Caco-2 (cell line): ENCODE data around the gene TMEM42. TPM values are rescaled to one million over a fixed set of nuclear protein-coding genes. Genes with fewer than 3 reads are reported as not detected.

Source experiments
- BruUV-seq: library from RNA; stranded (reverse); fragments of 400-500 nt; replicated peaks from 2 replicates; lab custom pipeline; 2021; lab: Mats Ljungman, UMichigan
- CTCF ChIA-PET: fragments of 300-600 bp; sonication (Branson Sonifier 250); formaldehyde crosslinking; loops from one replicate; lab custom pipeline; 2022; ENCODE audit warnings: antibody characterized with exemption; lab: Charles Lee
- POLR2A ChIA-PET: fragments of 300-600 bp; sonication (Branson Sonifier 250); formaldehyde crosslinking; loops from one replicate; lab custom pipeline; 2022; ENCODE audit warnings: antibody characterized with exemption; lab: Charles Lee
- DNase-seq, 2 experiments: peaks; one replicate each; pipeline versions ENCODE4 v3.0.0 to v3.0.0-alpha.2; 2020 to 2022
- H3K27me3 ChIP-seq: replicated peaks from 2 replicates; pipeline ENCODE4 v1.6.0; 2011; ENCODE audit warnings: low read length; ENCODE audit not compliant: control insufficient read depth, insufficient read depth
- H3K36me3 ChIP-seq: 2 replicates; pipeline ENCODE4 v1.5.1; 2011; ENCODE audit warnings: low read length; ENCODE audit not compliant: control insufficient read depth, insufficient read depth
- H3K4me1 ChIP-seq: fragments of 250-450 bp; sonication (Bioruptor Pico); 2 replicates; pipeline ENCODE4 v1.5.1; 2020; ENCODE audit warnings: mild to moderate bottlenecking
- H3K4me3 ChIP-seq: 2 replicates; pipeline ENCODE4 v1.5.1; 2011; ENCODE audit warnings: low read depth, mild to moderate bottlenecking, control low read depth, low read length
- H3K9me3 ChIP-seq: fragments of 250-450 bp; sonication (Bioruptor Pico); 2 replicates; pipeline ENCODE4 v1.5.1; 2020; ENCODE audit warnings: mild to moderate bottlenecking, moderate library complexity
- H3K27ac Mint-ChIP-seq: one replicate; pipeline ENCODE4 v1.8.0; 2022; ENCODE audit warnings: mixed read lengths; ENCODE audit not compliant: unreplicated experiment
- H3K27me3 Mint-ChIP-seq: one replicate; pipeline ENCODE4 v1.8.0; 2022; ENCODE audit warnings: mixed read lengths; ENCODE audit not compliant: insufficient read depth, unreplicated experiment
- H3K36me3 Mint-ChIP-seq: one replicate; pipeline ENCODE4 v1.8.0; 2022; ENCODE audit warnings: mild to moderate bottlenecking, mixed read lengths; ENCODE audit not compliant: insufficient read depth, unreplicated experiment
- H3K4me1 Mint-ChIP-seq: one replicate; pipeline ENCODE4 v1.8.0; 2022; ENCODE audit warnings: low read depth, mixed read lengths; ENCODE audit not compliant: unreplicated experiment
- H3K4me3 Mint-ChIP-seq: one replicate; pipeline ENCODE4 v1.8.0; 2022; ENCODE audit warnings: mild to moderate bottlenecking, moderate library complexity, mixed read lengths; ENCODE audit not compliant: unreplicated experiment
- H3K9me3 Mint-ChIP-seq: one replicate; pipeline ENCODE4 v1.8.0; 2022; ENCODE audit warnings: mixed read lengths; ENCODE audit not compliant: unreplicated experiment
- CTCF ChIP-seq, 2 experiments: fragments of 200-600 bp in 1 of 2; IDR thresholded peaks; 1 replicate in 1 of 2; 2 replicates in 1 of 2; pipeline versions ENCODE4 v1.5.1 to v1.8.0; 2011 to 2022; ENCODE audit warnings: antibody characterized with exemption in 1 of 2, control low read depth in 1 of 2, inconsistent platforms in 1 of 2, low read depth in 1 of 2, low read length in 1 of 2, mild to moderate bottlenecking in 1 of 2, moderate library complexity in 1 of 2; ENCODE audit not compliant: insufficient read depth in 1 of 2, severe bottlenecking in 1 of 2, unreplicated experiment in 1 of 2
- intact Hi-C: fragments of 100-400 bp; cut with micrococcal nuclease; formaldehyde crosslinking; loops from one replicate; pipeline ENCODE4 v1.10.0; 2022; ENCODE audit not compliant: unreplicated experiment
- total RNA-seq: library from RNA; stranded (reverse); gene quantifications from 2 replicates; pipeline ENCODE4 v1.2.3, GENCODE V29; 2022

TMEM42 gene
- total RNA-seq, 1 experiment from 2014 or later = 8.8 TPM

DNA sequence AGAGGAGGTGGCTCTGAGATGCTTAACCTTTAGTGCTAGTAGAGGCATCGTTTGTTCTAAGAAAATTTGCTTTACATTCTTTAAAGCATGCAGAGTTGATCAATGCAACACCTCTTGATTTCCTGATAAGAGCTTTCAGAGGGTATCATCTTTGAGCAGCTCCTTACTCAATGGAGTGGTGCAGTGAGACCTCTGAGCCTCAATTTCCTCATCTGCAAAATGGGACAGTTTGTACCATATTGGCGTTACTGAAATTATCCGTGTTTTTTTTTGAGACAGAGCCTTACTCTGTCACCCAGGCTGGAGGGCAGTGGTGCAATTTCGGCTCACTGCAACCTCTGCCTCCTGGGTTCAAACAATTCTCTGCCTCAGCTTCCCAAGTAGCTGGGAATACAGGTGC lies 1.6 kb upstream of the TMEM42 start:
- peaks cover 16% of the 10 kb centered on the region for H3K36me3 Mint-ChIP-seq
- ChIA-PET CTCF (no interaction called here), POLR2A (no interaction called here)
- no peak for DNase-seq
- intact Hi-C loops = no loop called here
- no peak overlapping the region for H3K4me3 Mint-ChIP-seq
- Histone ChIP-seq H3K36me3 (0 out of 2 replicates have a peak, but pooled peaks cover 2% of the 10 kb centered on the region), H3K27me3 (no peaks in the 10 kb centered on the region), H3K9me3 (no peaks in the 10 kb centered on the region), H3K4me3 (no peak overlapping the region), H3K4me1 (no peaks in the 10 kb centered on the region)
- no TSS peak for BruUV-seq
- no peaks in the 10 kb centered on the region for H3K27me3 Mint-ChIP-seq
- no peak for TF ChIP-seq CTCF (IDR thresholded peaks at IDR 0.05; ENCODE audit: insufficient read depth in 1 of 2, low read depth in 1 of 2, low read length in 1 of 2, severe bottlenecking in 1 of 2, unreplicated experiment in 1 of 2)
- H3K9me3 Mint-ChIP-seq = no peaks in the 10 kb centered on the region
- no peaks in the 10 kb centered on the region for H3K4me1 Mint-ChIP-seq
- no peak overlapping the region for H3K27ac Mint-ChIP-seq

GRCh38 chr3:44862226-44862637 lies 520 bp downstream of the TMEM42 start:
- no TSS peak for BruUV-seq
- H3K4me3 Mint-ChIP-seq = peak overlapping the region; percentile 88
- peaks cover 16% of the 10 kb centered on the region for H3K36me3 Mint-ChIP-seq
- CTCF ChIA-PET = no interaction called here
- peak overlapping the region; percentile 93 for H3K27ac Mint-ChIP-seq
- H3K36me3 ChIP-seq = 0 out of 2 replicates have a peak, but pooled peaks cover 2% of the 10 kb centered on the region
- no peak for TF ChIP-seq CTCF (IDR thresholded peaks at IDR 0.05; ENCODE audit: insufficient read depth in 1 of 2, low read depth in 1 of 2, low read length in 1 of 2, severe bottlenecking in 1 of 2, unreplicated experiment in 1 of 2)
- no peaks in the 10 kb centered on the region for H3K27me3 ChIP-seq
- H3K4me1 ChIP-seq = no peaks in the 10 kb centered on the region
- no peaks in the 10 kb centered on the region for H3K9me3 ChIP-seq
- H3K27me3 Mint-ChIP-seq = no peaks in the 10 kb centered on the region
- peak overlapping the region; percentile 90 for H3K4me3 ChIP-seq
- DNase-seq = no peak
- intact Hi-C loops = no loop called here
- POLR2A ChIA-PET = interaction anchor here (0.5 to 0.8 kb wide), 2 partner anchors 71 to 114 kb away, joined by 4 to 5 read pairs; partner anchors contain the start of genes EXOSC7 and ZDHHC3
- no peaks in the 10 kb centered on the region for H3K4me1 Mint-ChIP-seq
- no peaks in the 10 kb centered on the region for H3K9me3 Mint-ChIP-seq

DNA sequence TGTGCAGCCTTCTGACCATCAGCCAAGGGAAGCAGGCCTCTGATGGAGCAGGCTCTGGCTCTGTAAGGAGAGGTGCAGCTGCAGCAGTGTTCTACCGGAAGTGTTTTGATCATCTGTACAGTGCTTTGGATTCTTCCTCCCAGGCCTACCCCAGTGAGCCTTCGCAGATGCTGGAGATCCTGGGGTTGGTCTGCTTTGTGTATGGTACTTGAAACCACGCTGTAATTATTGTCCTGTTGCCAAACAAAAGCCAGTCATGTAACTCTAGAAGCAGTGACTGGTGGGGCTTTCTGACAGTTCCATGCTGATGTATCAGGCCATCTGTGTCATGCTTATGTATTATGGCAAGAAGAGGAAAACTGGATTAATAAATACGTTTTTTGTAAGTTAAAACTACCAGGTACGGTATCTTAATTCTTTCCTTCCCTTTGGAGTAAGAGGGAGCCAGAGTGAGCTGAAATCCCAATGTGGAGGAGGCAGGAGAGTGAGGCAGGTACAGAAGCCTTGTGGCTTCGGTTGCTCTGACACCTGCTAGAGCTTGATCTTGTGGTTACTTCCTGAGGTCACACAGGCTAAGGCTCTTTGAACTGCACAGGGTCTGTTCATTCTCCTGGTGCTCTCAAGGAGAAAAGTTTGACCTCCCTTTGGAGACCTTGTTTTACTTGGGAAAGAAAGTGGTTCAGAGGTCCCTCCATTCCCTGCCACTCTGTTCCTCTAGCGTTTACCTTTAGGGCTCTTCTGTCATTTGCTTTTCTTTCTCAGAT lies 3.7 kb downstream of the TMEM42 start:
- ChIA-PET POLR2A (no interaction called here), CTCF (no interaction called here)
- 0 out of 2 replicates have a peak, but pooled peaks cover 2% of the 10 kb centered on the region for H3K36me3 ChIP-seq
- H3K4me3 ChIP-seq = no peak overlapping the region
- no peaks in the 10 kb centered on the region for H3K27me3 Mint-ChIP-seq
- H3K4me1 ChIP-seq = no peaks in the 10 kb centered on the region
- no peak for DNase-seq
- H3K27ac Mint-ChIP-seq = no peak overlapping the region
- H3K36me3 Mint-ChIP-seq = peaks cover 16% of the 10 kb centered on the region
- no peak overlapping the region for H3K4me3 Mint-ChIP-seq
- H3K27me3 ChIP-seq = no peaks in the 10 kb centered on the region
- no peaks in the 10 kb centered on the region for H3K9me3 Mint-ChIP-seq
- BruUV-seq = no TSS peak
- no peaks in the 10 kb centered on the region for H3K9me3 ChIP-seq
- no peak for TF ChIP-seq CTCF (IDR thresholded peaks at IDR 0.05; ENCODE audit: insufficient read depth in 1 of 2, low read depth in 1 of 2, low read length in 1 of 2, severe bottlenecking in 1 of 2, unreplicated experiment in 1 of 2)
- H3K4me1 Mint-ChIP-seq = no peaks in the 10 kb centered on the region
- intact Hi-C loops = no loop called here
